K562 (cell line): Measurements from ENCODE around the gene SOX8.

ENCODE experiments used
- ATF3 ChIP-seq, 2 experiments: fragments of 450-650 bp in 1 of 2; sonication (generic) in 1 of 2; formaldehyde crosslinking in 1 of 2; IDR thresholded peaks in 1 of 2; conservative IDR thresholded peaks in 1 of 2; 2 replicates each; pipeline versions ENCODE4 v1.6.1 to v1.8.1; 2016 to 2023; ENCODE audit warnings: mild to moderate bottlenecking in 2 of 2, moderate library complexity in 2 of 2, inconsistent platforms in 1 of 2, missing genetic modification reagents in 1 of 2
- BRCA1 ChIP-seq, 2 experiments: fragments of 450-650 bp in 1 of 2; sonication (generic) in 1 of 2; formaldehyde crosslinking in 1 of 2; IDR thresholded peaks; 2 replicates each; pipeline versions ENCODE4 v1.5.0 to v1.6.1; 2017 to 2020; ENCODE audit warnings: mild to moderate bottlenecking in 1 of 2, missing genetic modification reagents in 1 of 2
- CHD2 ChIP-seq: IDR thresholded peaks from 2 replicates; pipeline ENCODE4 v1.6.1; 2011; ENCODE audit warnings: low read depth, low read length
- ELF2 ChIP-seq: fragments of 250-450 bp; sonication (Bioruptor Pico); IDR thresholded peaks from 2 replicates; pipeline ENCODE4 v1.5.0; 2021; ENCODE audit warnings: mild to moderate bottlenecking
- GATAD2B ChIP-seq: fragments of 450-650 bp; IDR thresholded peaks from 2 replicates; pipeline ENCODE4 v1.6.1; 2017; ENCODE audit warnings: mild to moderate bottlenecking, borderline replicate concordance
- HDGF ChIP-seq: fragments of 450-650 bp; IDR thresholded peaks from 2 replicates; pipeline ENCODE4 v1.6.1; 2016
- POLR2AphosphoS5 ChIP-seq: IDR thresholded peaks from 2 replicates; pipeline ENCODE4 v1.6.1; 2011; ENCODE audit warnings: mild to moderate bottlenecking, low read depth, low read length, moderate library complexity; ENCODE audit not compliant: control insufficient read depth, insufficient read depth
- ZBTB33 ChIP-seq: sonication (generic); formaldehyde crosslinking; IDR thresholded peaks from 2 replicates; pipeline ENCODE4 v1.8.1; 2023; ENCODE audit warnings: mild to moderate bottlenecking, missing genetic modification reagents
- TF ChIP-seq, protein P1 (sequence below), 3 experiments: IDR thresholded peaks in 2 of 3; conservative IDR thresholded peaks in 1 of 3; 2 replicates each; pipeline ENCODE4 v1.5.1; 2011 to 2012; ENCODE audit warnings: low read length in 3 of 3, mild to moderate bottlenecking in 3 of 3, control low read depth in 2 of 3, improper control_type of control experiment in 1 of 3, inconsistent platforms in 1 of 3, low read depth in 1 of 3, mixed read lengths in 1 of 3, moderate library complexity in 1 of 3; ENCODE audit not compliant: insufficient read depth in 2 of 3
- TF ChIP-seq, protein P2 (sequence below): sonication (generic); formaldehyde crosslinking; IDR thresholded peaks from 2 replicates; pipeline ENCODE4 v1.8.0; 2023; ENCODE audit warnings: mild to moderate bottlenecking, missing genetic modification reagents

- TF ChIP-seq BRCA1 (IDR thresholded peaks at IDR 0.05): no peak
- TF ChIP-seq BRCA1 (CRISPR knock-in tag; IDR thresholded peaks at IDR 0.05): no peak
- TF ChIP-seq, protein P1, sequence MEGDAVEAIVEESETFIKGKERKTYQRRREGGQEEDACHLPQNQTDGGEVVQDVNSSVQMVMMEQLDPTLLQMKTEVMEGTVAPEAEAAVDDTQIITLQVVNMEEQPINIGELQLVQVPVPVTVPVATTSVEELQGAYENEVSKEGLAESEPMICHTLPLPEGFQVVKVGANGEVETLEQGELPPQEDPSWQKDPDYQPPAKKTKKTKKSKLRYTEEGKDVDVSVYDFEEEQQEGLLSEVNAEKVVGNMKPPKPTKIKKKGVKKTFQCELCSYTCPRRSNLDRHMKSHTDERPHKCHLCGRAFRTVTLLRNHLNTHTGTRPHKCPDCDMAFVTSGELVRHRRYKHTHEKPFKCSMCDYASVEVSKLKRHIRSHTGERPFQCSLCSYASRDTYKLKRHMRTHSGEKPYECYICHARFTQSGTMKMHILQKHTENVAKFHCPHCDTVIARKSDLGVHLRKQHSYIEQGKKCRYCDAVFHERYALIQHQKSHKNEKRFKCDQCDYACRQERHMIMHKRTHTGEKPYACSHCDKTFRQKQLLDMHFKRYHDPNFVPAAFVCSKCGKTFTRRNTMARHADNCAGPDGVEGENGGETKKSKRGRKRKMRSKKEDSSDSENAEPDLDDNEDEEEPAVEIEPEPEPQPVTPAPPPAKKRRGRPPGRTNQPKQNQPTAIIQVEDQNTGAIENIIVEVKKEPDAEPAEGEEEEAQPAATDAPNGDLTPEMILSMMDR (IDR thresholded peaks at IDR 0.05 in 2 of 3, conservative IDR thresholded peaks at IDR 0.05 in 1 of 3; ENCODE audit: insufficient read depth in 2 of 3, low read depth in 1 of 3, low read length in 3 of 3): no peak
- TF ChIP-seq ZBTB33: no peak; the same call in none of the 2 replicates
- TF ChIP-seq ELF2 (CRISPR knock-in tag): no peak
- TF ChIP-seq ATF3 (IDR thresholded peaks at IDR 0.05): no peak; the same call in 1 of the 2 replicates
- TF ChIP-seq ATF3 (CRISPR knock-in tag; conservative IDR thresholded peaks at IDR 0.05): no peak
- TF ChIP-seq, protein P2, sequence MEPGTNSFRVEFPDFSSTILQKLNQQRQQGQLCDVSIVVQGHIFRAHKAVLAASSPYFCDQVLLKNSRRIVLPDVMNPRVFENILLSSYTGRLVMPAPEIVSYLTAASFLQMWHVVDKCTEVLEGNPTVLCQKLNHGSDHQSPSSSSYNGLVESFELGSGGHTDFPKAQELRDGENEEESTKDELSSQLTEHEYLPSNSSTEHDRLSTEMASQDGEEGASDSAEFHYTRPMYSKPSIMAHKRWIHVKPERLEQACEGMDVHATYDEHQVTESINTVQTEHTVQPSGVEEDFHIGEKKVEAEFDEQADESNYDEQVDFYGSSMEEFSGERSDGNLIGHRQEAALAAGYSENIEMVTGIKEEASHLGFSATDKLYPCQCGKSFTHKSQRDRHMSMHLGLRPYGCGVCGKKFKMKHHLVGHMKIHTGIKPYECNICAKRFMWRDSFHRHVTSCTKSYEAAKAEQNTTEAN (CRISPR knock-in tag): no peak
- TF ChIP-seq POLR2AphosphoS5: no peak
- TF ChIP-seq CHD2: no peak
- no peak for TF ChIP-seq HDGF
- TF ChIP-seq GATAD2B: no peak
Observed at GRCh38 chr16:951660-952301, 29.8 kb upstream of the SOX8 start.
